Measurements from ENCODE around the gene CHIT1.

DNA sequence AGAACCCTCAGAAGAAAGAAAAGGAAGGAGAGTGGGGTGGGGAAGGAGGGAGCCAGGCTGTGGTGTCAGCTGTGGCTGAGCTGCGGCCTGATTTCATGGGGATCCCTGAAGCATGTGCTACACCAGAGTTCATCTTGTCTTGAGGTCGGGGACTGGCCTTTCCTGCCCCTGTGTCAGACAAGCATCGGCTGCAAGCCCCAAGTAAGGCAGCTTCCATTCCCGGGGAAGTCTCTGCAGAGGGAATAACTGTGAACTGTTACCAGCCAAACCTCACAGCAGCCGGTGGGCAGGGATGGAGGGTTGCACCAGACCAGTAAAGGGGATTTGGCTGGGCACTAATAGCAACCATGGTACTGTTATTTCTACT lies 40.2 kb upstream of the CHIT1 start:
- TF ChIP-seq ZBTB7A (IDR thresholded peaks at IDR 0.05; ENCODE audit: borderline replicate concordance, control insufficient read depth, low read depth, low read length) (no peak), YY1 (IDR thresholded peaks at IDR 0.05; ENCODE audit: borderline replicate concordance in 1 of 3, control insufficient read depth in 1 of 3, extremely low read depth in 1 of 3, insufficient read depth in 3 of 3, insufficient read length in 1 of 3, insufficient replicate concordance in 2 of 3, low read depth in 1 of 3, low read length in 2 of 3) (no peak), NR2C2 (CRISPR knock-in tag; IDR thresholded peaks at IDR 0.05) (no peak), NR2C2 (tag; IDR thresholded peaks at IDR 0.05) (no peak), POLR2AphosphoS5 (IDR thresholded peaks at IDR 0.05; ENCODE audit: control insufficient read depth, insufficient read depth, low read depth, low read length) (no peak), RCOR1 (IDR thresholded peaks at IDR 0.05; ENCODE audit: borderline replicate concordance in 1 of 2, low read depth in 2 of 2, low read length in 2 of 2) (no peak), POLR2A (conservative IDR thresholded peaks at IDR 0.05) (no peak), MAZ (CRISPR knock-in tag; conservative IDR thresholded peaks at IDR 0.05 in 1 of 2, IDR thresholded peaks at IDR 0.05 in 1 of 2) (no peak), CTCF (IDR thresholded peaks at IDR 0.05 in 2 of 3, conservative IDR thresholded peaks at IDR 0.05 in 1 of 3; ENCODE audit: insufficient read depth in 2 of 3, low read depth in 1 of 3, low read length in 3 of 3) (no peak), HINFP (tag; conservative IDR thresholded peaks at IDR 0.05; ENCODE audit: low read depth) (no peak), CEBPB (tag; IDR thresholded peaks at IDR 0.05) (no peak)
- TF ChIP-seq, protein P1, sequence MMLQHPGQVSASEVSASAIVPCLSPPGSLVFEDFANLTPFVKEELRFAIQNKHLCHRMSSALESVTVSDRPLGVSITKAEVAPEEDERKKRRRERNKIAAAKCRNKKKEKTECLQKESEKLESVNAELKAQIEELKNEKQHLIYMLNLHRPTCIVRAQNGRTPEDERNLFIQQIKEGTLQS (IDR thresholded peaks at IDR 0.05), result no peak
- TF ChIP-seq, protein P1 (CRISPR knock-in tag; conservative IDR thresholded peaks at IDR 0.05), result no peak
